Measurements from ENCODE around the gene ABHD16A. TPM values are rescaled to one million over a fixed set of nuclear protein-coding genes. Genes with fewer than 3 reads are reported as not detected.

The ABHD16A gene
- total and polyA plus RNA-seq, 10 of the 15 experiments (the other 5 are each of a cell fraction or from before 2014, with no cell fraction given): 7.5 to 43.0 (median 32.9) TPM

- TF ChIP-seq CTCF (IDR thresholded peaks at IDR 0.05 in 2 of 3, conservative IDR thresholded peaks at IDR 0.05 in 1 of 3; ENCODE audit: control insufficient read depth in 2 of 3, extremely low read depth in 1 of 3, insufficient read depth in 1 of 3, low read depth in 3 of 3, low read length in 3 of 3) (no peak), KDM1A (IDR thresholded peaks at IDR 0.05; ENCODE audit: borderline replicate concordance) (no peak), CREM (IDR thresholded peaks at IDR 0.05; ENCODE audit: low read depth) (peak; percentile 32; the same call in 1 of the 2 replicates), ATF2 (IDR thresholded peaks at IDR 0.05; ENCODE audit: low read length) (no peak), LARP7 (IDR thresholded peaks at IDR 0.05) (peak; percentile 74), TCF3 (IDR thresholded peaks at IDR 0.05; ENCODE audit: borderline replicate concordance, insufficient read depth, low read depth, low read length) (no peak), GABPA (IDR thresholded peaks at IDR 0.05; ENCODE audit: low read depth) (no peak), PKNOX1 (IDR thresholded peaks at IDR 0.05) (peak; percentile 94), HDAC6 (IDR thresholded peaks at IDR 0.05; ENCODE audit: unreplicated experiment) (no peak), FOXM1 (IDR thresholded peaks at IDR 0.05; ENCODE audit: low read depth, low read length) (no peak), ATF7 (IDR thresholded peaks at IDR 0.05; ENCODE audit: low read depth) (no peak), CEBPB (IDR thresholded peaks at IDR 0.05; ENCODE audit: borderline replicate concordance in 1 of 2, low read depth in 2 of 2, low read length in 2 of 2) (no peak), BMI1 (IDR thresholded peaks at IDR 0.05; ENCODE audit: borderline replicate concordance) (peak; percentile 87), ZBTB33 (IDR thresholded peaks at IDR 0.05) (no peak), RB1 (IDR thresholded peaks at IDR 0.05; ENCODE audit: borderline replicate concordance) (peak; percentile 96; the same call in 1 of the 2 replicates), PRDM15 (CRISPR knock-in tag; IDR thresholded peaks at IDR 0.05) (no peak), RCOR1 (conservative IDR thresholded peaks at IDR 0.05; ENCODE audit: low read depth, low read length) (no peak), NFIC (IDR thresholded peaks at IDR 0.05; ENCODE audit: low read depth, low read length) (no peak), SMC3 (IDR thresholded peaks at IDR 0.05; ENCODE audit: borderline replicate concordance, low read length) (no peak), PAX5 (IDR thresholded peaks at IDR 0.05; ENCODE audit: borderline replicate concordance, low read depth, low read length) (no peak)
These were observed 36.7 kb upstream of the ABHD16A start, which contains the start of gene MSH5 (continued) for GRCh38 chr6:31739639-31740396.
